Ovary (tissue), 3 donors: ENCODE data around the gene BMPR1A.

Experiments
- EP300 ChIP-seq: sonication (generic); formaldehyde crosslinking; IDR thresholded peaks from one replicate; pipeline ENCODE4 v1.6.1; 2017; ENCODE audit warnings: antibody characterized with exemption
- POLR2A ChIP-seq: fragments of 450-650 bp; IDR thresholded peaks from one replicate; pipeline ENCODE4 v1.6.1; 2017; ENCODE audit warnings: antibody characterized with exemption, mild to moderate bottlenecking, moderate library complexity
- TF ChIP-seq, protein P1 (sequence below), 3 donors: fragments of 450-650 bp in 2 of 3; fragments of 200-600 bp in 1 of 3; IDR thresholded peaks; one replicate each; pipeline versions ENCODE4 v1.5.1 to v1.8.0; 2016 to 2022; ENCODE audit warnings: antibody characterized with exemption in 3 of 3, mild to moderate bottlenecking in 1 of 3
- donor health status: DM: no; HTN: no; CAD: no.

- TF ChIP-seq, protein P1, sequence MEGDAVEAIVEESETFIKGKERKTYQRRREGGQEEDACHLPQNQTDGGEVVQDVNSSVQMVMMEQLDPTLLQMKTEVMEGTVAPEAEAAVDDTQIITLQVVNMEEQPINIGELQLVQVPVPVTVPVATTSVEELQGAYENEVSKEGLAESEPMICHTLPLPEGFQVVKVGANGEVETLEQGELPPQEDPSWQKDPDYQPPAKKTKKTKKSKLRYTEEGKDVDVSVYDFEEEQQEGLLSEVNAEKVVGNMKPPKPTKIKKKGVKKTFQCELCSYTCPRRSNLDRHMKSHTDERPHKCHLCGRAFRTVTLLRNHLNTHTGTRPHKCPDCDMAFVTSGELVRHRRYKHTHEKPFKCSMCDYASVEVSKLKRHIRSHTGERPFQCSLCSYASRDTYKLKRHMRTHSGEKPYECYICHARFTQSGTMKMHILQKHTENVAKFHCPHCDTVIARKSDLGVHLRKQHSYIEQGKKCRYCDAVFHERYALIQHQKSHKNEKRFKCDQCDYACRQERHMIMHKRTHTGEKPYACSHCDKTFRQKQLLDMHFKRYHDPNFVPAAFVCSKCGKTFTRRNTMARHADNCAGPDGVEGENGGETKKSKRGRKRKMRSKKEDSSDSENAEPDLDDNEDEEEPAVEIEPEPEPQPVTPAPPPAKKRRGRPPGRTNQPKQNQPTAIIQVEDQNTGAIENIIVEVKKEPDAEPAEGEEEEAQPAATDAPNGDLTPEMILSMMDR (IDR thresholded peaks at IDR 0.05): no peak
- TF ChIP-seq POLR2A: no peak
- no peak for TF ChIP-seq EP300
Measured at GRCh38 chr10:86833969-86834368, 77.5 kb downstream of the BMPR1A start.
